Measurements from ENCODE around the gene CORO2A. TPM values are rescaled to one million over a fixed set of nuclear protein-coding genes. Genes with fewer than 3 reads are reported as not detected.

Gene CORO2A
- total and polyA plus RNA-seq, 2 of the 13 experiments (the other 11 are each of a cell fraction or from before 2014, with no cell fraction given), result 14.4 to 15.3 TPM

GRCh38 chr9:98142182-98142907 is 50.1 kb downstream of the CORO2A start (continued):
- TF ChIP-seq ZNF382 (CRISPR knock-in tag; IDR thresholded peaks at IDR 0.05; ENCODE audit: borderline replicate concordance) (no peak), ZNF569 (CRISPR knock-in tag; IDR thresholded peaks at IDR 0.05; ENCODE audit: borderline replicate concordance) (no peak), NR2F6 (IDR thresholded peaks at IDR 0.05) (peak; percentile 80), NR2F6 (CRISPR knock-in tag; IDR thresholded peaks at IDR 0.05) (peak; percentile 80), ZNF503 (CRISPR knock-in tag; IDR thresholded peaks at IDR 0.05) (no peak), CBX2 (IDR thresholded peaks at IDR 0.05; ENCODE audit: low read depth, low read length) (no peak), CBX2 (CRISPR knock-in tag; IDR thresholded peaks at IDR 0.05; ENCODE audit: low read depth) (no peak), RBM22 (optimal IDR thresholded peaks at IDR 0.05; ENCODE audit: low read length) (no peak), ZNF841 (CRISPR knock-in tag; IDR thresholded peaks at IDR 0.05; ENCODE audit: borderline replicate concordance) (no peak), ELK4 (CRISPR knock-in tag; IDR thresholded peaks at IDR 0.05; ENCODE audit: borderline replicate concordance) (no peak), TEAD3 (CRISPR knock-in tag; optimal IDR thresholded peaks at IDR 0.05; ENCODE audit: borderline replicate concordance) (no peak), KDM5B (CRISPR knock-in tag; IDR thresholded peaks at IDR 0.05; ENCODE audit: borderline replicate concordance) (no peak), KLF13 (CRISPR knock-in tag; IDR thresholded peaks at IDR 0.05) (no peak), ZNF761 (CRISPR knock-in tag; conservative IDR thresholded peaks at IDR 0.05) (no peak), HOXA7 (CRISPR knock-in tag; IDR thresholded peaks at IDR 0.05) (no peak), ASH2L (IDR thresholded peaks at IDR 0.05; ENCODE audit: insufficient read length, low read depth, low read length) (no peak), ZBTB10 (CRISPR knock-in tag; IDR thresholded peaks at IDR 0.05; ENCODE audit: borderline replicate concordance) (no peak), ZNF333 (CRISPR knock-in tag; IDR thresholded peaks at IDR 0.05; ENCODE audit: borderline replicate concordance) (no peak), LCORL (IDR thresholded peaks at IDR 0.05) (no peak), LCORL (CRISPR knock-in tag; IDR thresholded peaks at IDR 0.05) (peak; percentile 54; the same call in 1 of the 2 replicates), ZBTB37 (CRISPR knock-in tag; IDR thresholded peaks at IDR 0.05) (no peak), ZSCAN25 (CRISPR knock-in tag; IDR thresholded peaks at IDR 0.05) (peak; percentile 60; the same call in 1 of the 2 replicates), ZNF230 (CRISPR knock-in tag; IDR thresholded peaks at IDR 0.05) (no peak), ZFP82 (CRISPR knock-in tag; IDR thresholded peaks at IDR 0.05; ENCODE audit: borderline replicate concordance) (no peak)

Measured in HepG2 (cell line).